HepG2 (cell line): ENCODE measurements around the gene CPAMD8. TPM values are rescaled to one million over a fixed set of nuclear protein-coding genes. Genes with fewer than 3 reads are reported as not detected.

ENCODE experiments used
- ATAC-seq: fragments of 200-7000 bp; cut with Tn5 transposase; 3 replicates; pipeline ENCODE4 v1.9.1; 2020; ENCODE audit warnings: mild to moderate bottlenecking, moderate library complexity
- BruUV-seq: library from RNA; stranded (reverse); fragments of 400-500 nt; replicated peaks from 2 replicates; lab custom pipeline; 2021; lab: Mats Ljungman, UMichigan
- CTCF ChIA-PET: fragments of 300-600 bp; formaldehyde crosslinking; extraction: SDS; loops from one replicate; lab custom pipeline; 2021; ENCODE audit warnings: low total read pairs, inconsistent platforms, low intra/inter-chr PET ratio; lab: Yijun Ruan, JAX
- POLR2A ChIA-PET: fragments of 350-600 bp; sonication (Branson Sonifier 250); formaldehyde crosslinking; loops from one replicate; lab custom pipeline; 2020; ENCODE audit warnings: antibody characterized with exemption, inconsistent platforms; lab: Yijun Ruan, JAX
- DNase-seq: peaks from one replicate; pipeline ENCODE4 v3.0.0-alpha.2; 2015; ENCODE audit warnings: low spot score
- FAIRE-seq: peaks from 3 replicates; lab custom pipeline; 2011; peaks lifted over from hg19 to GRCh38; lab: Jason Lieb, UNC
- H2AFZ ChIP-seq: one replicate; pipeline ENCODE4 v1.6.1; 2011; ENCODE audit warnings: low read length, inconsistent platforms
- H3K27ac ChIP-seq: fragments of 300-600 bp; 3 replicates; pipeline ENCODE4 v1.8.0; 2011; ENCODE audit warnings: mixed run types, mild to moderate bottlenecking, mixed read lengths, low read length, inconsistent platforms; ENCODE audit not compliant: insufficient read depth; ENCODE audit errors: extremely low read length
- H3K27me3 ChIP-seq, 2 experiments: fragments of 200-600 bp in 1 of 2; 2 replicates in 1 of 2; 3 replicates in 1 of 2; pipeline versions ENCODE4 v1.6.0 to v1.8.0; 2011; ENCODE audit warnings: low read length in 2 of 2, mild to moderate bottlenecking in 2 of 2, moderate library complexity in 2 of 2, inconsistent platforms in 1 of 2; ENCODE audit not compliant: insufficient read depth in 2 of 2, control insufficient read depth in 1 of 2
- H3K36me3 ChIP-seq, 2 experiments: fragments of 200-600 bp in 1 of 2; replicated peaks in 1 of 2; 2 replicates in 1 of 2; 3 replicates in 1 of 2; pipeline versions ENCODE4 v1.5.1 to v1.8.0; 2011; ENCODE audit warnings: low read length in 2 of 2, inconsistent platforms in 1 of 2; ENCODE audit not compliant: insufficient read depth in 2 of 2, control insufficient read depth in 1 of 2
- H3K4me1 ChIP-seq: 2 replicates; pipeline ENCODE4 v1.5.1; 2012; ENCODE audit warnings: low read length, inconsistent platforms; ENCODE audit not compliant: insufficient read depth
- H3K4me2 ChIP-seq: 2 replicates; pipeline ENCODE4 v1.6.0; 2011; ENCODE audit warnings: low read depth, low read length, inconsistent platforms
- H3K4me3 ChIP-seq, 3 experiments: fragments of 200-600 bp in 1 of 3; sonication (generic), shearing (Covaris generic) in 1 of 3; replicated peaks in 1 of 3; 2 replicates each; pipeline ENCODE4 v1.5.1; 2011 to 2016; ENCODE audit warnings: low read length in 3 of 3, inconsistent platforms in 2 of 3, low read depth in 2 of 3, mild to moderate bottlenecking in 2 of 3, control low read depth in 1 of 3, mixed read lengths in 1 of 3; ENCODE audit not compliant: insufficient read depth in 1 of 3
- H3K79me2 ChIP-seq: one replicate; pipeline ENCODE4 v1.6.1; 2011; ENCODE audit warnings: low read length, inconsistent platforms; ENCODE audit not compliant: insufficient read depth
- H3K9ac ChIP-seq: 2 replicates; pipeline ENCODE4 v1.6.0; 2011; ENCODE audit warnings: mild to moderate bottlenecking, low read depth, low read length, inconsistent platforms; ENCODE audit not compliant: insufficient read depth
- H3K9me3 ChIP-seq: 2 replicates; pipeline ENCODE4 v1.5.1; 2012; ENCODE audit warnings: mild to moderate bottlenecking, low read length
- H4K20me1 ChIP-seq: 2 replicates; pipeline ENCODE4 v1.6.0; 2011; ENCODE audit warnings: inconsistent platforms, mild to moderate bottlenecking, low read length, moderate library complexity; ENCODE audit not compliant: insufficient read depth
- BHLHE40 ChIP-seq: IDR thresholded peaks from 2 replicates; pipeline ENCODE4 v1.6.1; 2011; ENCODE audit warnings: low read length, improper control_type of control experiment
- FOXM1 ChIP-seq: sonication (generic); formaldehyde crosslinking; IDR thresholded peaks from 2 replicates; pipeline ENCODE4 v1.5.0; 2020; ENCODE audit warnings: missing genetic modification reagents
- KDM6A ChIP-seq: IDR thresholded peaks from 2 replicates; pipeline ENCODE4 v1.6.1; 2016; ENCODE audit warnings: low read depth
- ZNF543 ChIP-seq: sonication (generic); formaldehyde crosslinking; IDR thresholded peaks from 2 replicates; pipeline ENCODE4 v1.4.0; 2020; ENCODE audit warnings: mild to moderate bottlenecking, missing genetic modification reagents
- WGBS: methylation state at CpG from one replicate; pipeline ENCODE4 v1.1.6; 2017; ENCODE audit warnings: low lambda C conversion rate; 5-methylcytosine and 5-hydroxymethylcytosine counted together
- in situ Hi-C: cut with HindIII; loops from 2 replicates; pipeline ENCODE4 v1.10.0; 2017; ENCODE audit warnings: low pct_unique_long_range_greater_than_20kb; ENCODE audit not compliant: extremely low pct_ligation_motif_present
- intact Hi-C: fragments of 100-400 bp; cut with micrococcal nuclease; formaldehyde crosslinking; loops from one replicate; pipeline ENCODE4 v1.10.0; 2022; ENCODE audit not compliant: unreplicated experiment
- polyA plus RNA-seq, 8 experiments: library from polyadenylated mRNA; depleted of rRNA in 3 of 8; stranded (reverse) in 7 of 8; unstranded in 1 of 8; fragments of >200 nt; fragmentation: Illumina TruSeq in 4 of 8; extraction: Trizol in 4 of 8; gene quantifications; 2 replicates each; pipeline versions ENCODE4 v1.2.1 to v1.2.3, GENCODE V29; 2011 to 2016; ENCODE audit warnings: low read depth in 4 of 8, missing spikeins in 1 of 8, mixed read lengths in 1 of 8; ENCODE audit not compliant: insufficient read depth in 1 of 8
- total RNA-seq, 5 experiments: library from RNA; depleted of rRNA; stranded (reverse); fragments of >200 nt; fragmentation: Illumina TruSeq; extraction: Trizol; gene quantifications; 2 replicates each; pipeline ENCODE4 v1.2.3, GENCODE V29; 2016; ENCODE audit warnings: low read depth in 1 of 5
- TF ChIP-seq, protein P1 (sequence below): sonication (generic); formaldehyde crosslinking; conservative IDR thresholded peaks from 2 replicates; pipeline ENCODE4 v1.4.0; 2020; ENCODE audit warnings: mild to moderate bottlenecking, missing genetic modification reagents, moderate library complexity
- TF ChIP-seq, protein P2 (sequence below): sonication (generic); formaldehyde crosslinking; IDR thresholded peaks from 2 replicates; pipeline ENCODE4 v1.5.1; 2020; ENCODE audit warnings: mild to moderate bottlenecking, missing genetic modification reagents, borderline replicate concordance
- TF ChIP-seq, protein P3 (sequence below): sonication (generic); formaldehyde crosslinking; IDR thresholded peaks from 2 replicates; pipeline ENCODE4 v1.4.0; 2020; ENCODE audit warnings: mild to moderate bottlenecking, missing genetic modification reagents
- TF ChIP-seq, protein P4 (sequence below): IDR thresholded peaks from 2 replicates; pipeline ENCODE4 v1.6.1; 2016; ENCODE audit warnings: low read depth, control low read depth

Gene CPAMD8
- total and polyA plus RNA-seq, 2 of the 13 experiments (the other 11 are each of a cell fraction or from before 2014, with no cell fraction given), result 0.29 to 0.34 TPM

DNA sequence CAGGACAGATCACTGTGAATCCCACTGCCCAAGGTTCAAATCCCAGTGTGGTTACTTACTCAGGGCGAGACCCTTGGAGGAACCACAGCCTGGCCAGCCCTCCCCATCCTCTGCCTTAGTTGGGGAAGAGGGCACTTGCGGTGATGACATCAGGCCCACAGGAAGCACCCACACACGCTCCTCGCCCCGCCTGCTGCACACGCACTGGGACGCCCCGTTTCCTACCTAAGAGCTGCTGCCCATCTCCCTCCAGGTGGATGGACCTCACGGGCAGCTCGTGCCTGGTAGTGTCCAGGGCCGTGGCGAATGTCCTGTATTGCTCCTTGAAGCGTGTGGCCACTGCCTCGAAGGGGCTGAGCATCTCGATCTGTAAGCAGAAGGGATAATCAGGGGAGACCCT lies 29.0 kb upstream of the CPAMD8 start (continued):
- TF ChIP-seq, protein P1, sequence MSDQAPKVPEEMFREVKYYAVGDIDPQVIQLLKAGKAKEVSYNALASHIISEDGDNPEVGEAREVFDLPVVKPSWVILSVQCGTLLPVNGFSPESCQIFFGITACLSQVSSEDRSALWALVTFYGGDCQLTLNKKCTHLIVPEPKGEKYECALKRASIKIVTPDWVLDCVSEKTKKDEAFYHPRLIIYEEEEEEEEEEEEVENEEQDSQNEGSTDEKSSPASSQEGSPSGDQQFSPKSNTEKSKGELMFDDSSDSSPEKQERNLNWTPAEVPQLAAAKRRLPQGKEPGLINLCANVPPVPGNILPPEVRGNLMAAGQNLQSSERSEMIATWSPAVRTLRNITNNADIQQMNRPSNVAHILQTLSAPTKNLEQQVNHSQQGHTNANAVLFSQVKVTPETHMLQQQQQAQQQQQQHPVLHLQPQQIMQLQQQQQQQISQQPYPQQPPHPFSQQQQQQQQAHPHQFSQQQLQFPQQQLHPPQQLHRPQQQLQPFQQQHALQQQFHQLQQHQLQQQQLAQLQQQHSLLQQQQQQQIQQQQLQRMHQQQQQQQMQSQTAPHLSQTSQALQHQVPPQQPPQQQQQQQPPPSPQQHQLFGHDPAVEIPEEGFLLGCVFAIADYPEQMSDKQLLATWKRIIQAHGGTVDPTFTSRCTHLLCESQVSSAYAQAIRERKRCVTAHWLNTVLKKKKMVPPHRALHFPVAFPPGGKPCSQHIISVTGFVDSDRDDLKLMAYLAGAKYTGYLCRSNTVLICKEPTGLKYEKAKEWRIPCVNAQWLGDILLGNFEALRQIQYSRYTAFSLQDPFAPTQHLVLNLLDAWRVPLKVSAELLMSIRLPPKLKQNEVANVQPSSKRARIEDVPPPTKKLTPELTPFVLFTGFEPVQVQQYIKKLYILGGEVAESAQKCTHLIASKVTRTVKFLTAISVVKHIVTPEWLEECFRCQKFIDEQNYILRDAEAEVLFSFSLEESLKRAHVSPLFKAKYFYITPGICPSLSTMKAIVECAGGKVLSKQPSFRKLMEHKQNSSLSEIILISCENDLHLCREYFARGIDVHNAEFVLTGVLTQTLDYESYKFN (CRISPR knock-in tag), result no peak
- TF ChIP-seq, protein P2, sequence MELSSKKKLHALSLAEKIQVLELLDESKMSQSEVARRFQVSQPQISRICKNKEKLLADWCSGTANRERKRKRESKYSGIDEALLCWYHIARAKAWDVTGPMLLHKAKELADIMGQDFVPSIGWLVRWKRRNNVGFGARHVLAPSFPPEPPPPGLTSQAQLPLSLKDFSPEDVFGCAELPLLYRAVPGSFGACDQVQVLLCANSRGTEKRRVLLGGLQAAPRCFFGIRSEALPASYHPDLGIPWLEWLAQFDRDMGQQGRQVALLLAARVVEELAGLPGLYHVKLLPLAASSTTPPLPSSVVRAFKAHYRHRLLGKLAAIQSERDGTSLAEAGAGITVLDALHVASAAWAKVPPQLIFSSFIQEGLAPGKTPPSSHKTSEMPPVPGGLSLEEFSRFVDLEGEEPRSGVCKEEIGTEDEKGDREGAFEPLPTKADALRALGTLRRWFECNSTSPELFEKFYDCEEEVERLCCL, result no peak
- TF ChIP-seq KDM6A (no peak), BHLHE40 (no peak), ZNF543 (CRISPR knock-in tag) (no peak)
- TF ChIP-seq, all 625 proteins: peak for 0

DNA sequence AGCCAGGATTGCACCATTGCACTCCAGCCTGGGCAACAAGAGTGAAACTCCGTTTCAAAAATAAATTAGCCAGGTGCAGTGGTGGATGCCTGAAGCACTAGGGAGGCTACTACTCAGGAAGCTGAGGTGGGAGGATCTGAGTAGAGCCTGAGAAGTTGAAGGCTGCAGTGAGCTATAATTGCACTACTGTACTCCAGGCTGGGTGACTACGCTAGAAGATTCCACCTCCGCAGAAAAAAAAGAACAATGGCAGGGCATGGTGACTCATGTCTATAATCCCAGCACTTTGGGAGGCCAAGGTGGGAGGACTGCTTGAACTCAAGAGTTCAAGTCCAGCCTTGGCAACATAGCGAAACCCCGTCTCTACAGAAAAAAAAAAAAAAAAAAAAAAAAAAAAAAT lies 28.1 kb upstream of the CPAMD8 start:
- CTCF ChIA-PET, result no interaction called here
- BruUV-seq, result no TSS peak
- Histone ChIP-seq H3K9me3 (no peaks in the 10 kb centered on the region), H3K27me3 (no peaks in the 10 kb centered on the region), H3K9ac (no peak overlapping the region), H4K20me1 (no peaks in the 10 kb centered on the region), H3K4me2 (no peak overlapping the region), H3K79me2 (no peaks in the 10 kb centered on the region), H3K4me3 (no peak overlapping the region), H3K36me3 (peaks cover 29 to 64% of the 10 kb centered on the region in 2 experiments), H3K4me1 (no peaks in the 10 kb centered on the region), H2AFZ (no peak overlapping the region), H3K27ac (no peak overlapping the region)
- intact Hi-C loops (loop anchor here (5.0 kb wide), 1 partner anchor 282 kb away; no protein-coding TSS in a partner anchor), in situ Hi-C loops (loop anchor here (10.0 kb wide), 1 partner anchor 280 kb away; no protein-coding TSS in a partner anchor)
- WGBS, result 98% methylated on average over 5 of the region's 5 CpGs
- no peak for ATAC-seq
- POLR2A ChIA-PET, result no interaction called here
- DNase-seq, result no peak
- FAIRE-seq, result no peak
- TF ChIP-seq, protein P3, sequence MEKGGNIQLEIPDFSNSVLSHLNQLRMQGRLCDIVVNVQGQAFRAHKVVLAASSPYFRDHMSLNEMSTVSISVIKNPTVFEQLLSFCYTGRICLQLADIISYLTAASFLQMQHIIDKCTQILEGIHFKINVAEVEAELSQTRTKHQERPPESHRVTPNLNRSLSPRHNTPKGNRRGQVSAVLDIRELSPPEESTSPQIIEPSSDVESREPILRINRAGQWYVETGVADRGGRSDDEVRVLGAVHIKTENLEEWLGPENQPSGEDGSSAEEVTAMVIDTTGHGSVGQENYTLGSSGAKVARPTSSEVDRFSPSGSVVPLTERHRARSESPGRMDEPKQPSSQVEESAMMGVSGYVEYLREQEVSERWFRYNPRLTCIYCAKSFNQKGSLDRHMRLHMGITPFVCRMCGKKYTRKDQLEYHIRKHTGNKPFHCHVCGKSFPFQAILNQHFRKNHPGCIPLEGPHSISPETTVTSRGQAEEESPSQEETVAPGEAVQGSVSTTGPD (CRISPR knock-in tag), result no peak
- no peak for TF ChIP-seq FOXM1
- TF ChIP-seq, protein P4, sequence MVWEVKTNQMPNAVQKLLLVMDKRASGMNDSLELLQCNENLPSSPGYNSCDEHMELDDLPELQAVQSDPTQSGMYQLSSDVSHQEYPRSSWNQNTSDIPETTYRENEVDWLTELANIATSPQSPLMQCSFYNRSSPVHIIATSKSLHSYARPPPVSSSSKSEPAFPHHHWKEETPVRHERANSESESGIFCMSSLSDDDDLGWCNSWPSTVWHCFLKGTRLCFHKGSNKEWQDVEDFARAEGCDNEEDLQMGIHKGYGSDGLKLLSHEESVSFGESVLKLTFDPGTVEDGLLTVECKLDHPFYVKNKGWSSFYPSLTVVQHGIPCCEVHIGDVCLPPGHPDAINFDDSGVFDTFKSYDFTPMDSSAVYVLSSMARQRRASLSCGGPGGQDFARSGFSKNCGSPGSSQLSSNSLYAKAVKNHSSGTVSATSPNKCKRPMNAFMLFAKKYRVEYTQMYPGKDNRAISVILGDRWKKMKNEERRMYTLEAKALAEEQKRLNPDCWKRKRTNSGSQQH (CRISPR knock-in tag), result no peak
